OCI-LY7 (cell line): ENCODE results near the gene C11orf24. TPM values are rescaled to one million over a fixed set of nuclear protein-coding genes. Genes with fewer than 3 reads are reported as not detected.

Source experiments
- BruUV-seq: library from RNA; stranded (reverse); fragments of 400-500 nt; replicated peaks from 2 replicates; lab custom pipeline; 2021; lab: Mats Ljungman, UMichigan
- CTCF ChIA-PET: fragments of 300-600 bp; sonication (Branson Sonifier 250); formaldehyde crosslinking; loops from one replicate; lab custom pipeline; 2022; ENCODE audit warnings: antibody characterized with exemption; ENCODE audit not compliant: unreplicated experiment; lab: Charles Lee
- POLR2A ChIA-PET: fragments of 300-600 bp; sonication (Branson Sonifier 250); formaldehyde crosslinking; loops from one replicate; lab custom pipeline; 2022; ENCODE audit warnings: antibody characterized with exemption; lab: Charles Lee
- DNase-seq: peaks from one replicate; pipeline ENCODE4 v3.0.0-alpha.2; 2015; ENCODE audit warnings: low spot score
- H2AFZ ChIP-seq: fragments of 200-600 bp; sonication (generic), shearing (Covaris generic); 2 replicates; pipeline ENCODE4 v1.6.1; 2014; ENCODE audit warnings: mild to moderate bottlenecking, antibody characterized with exemption, low read length, moderate library complexity
- H3K27ac ChIP-seq: fragments of 200-600 bp; sonication (generic); 2 replicates; pipeline ENCODE4 v1.5.1; 2014; ENCODE audit warnings: mixed run types, low read depth, mild to moderate bottlenecking, moderate library complexity, low read length, inconsistent platforms; ENCODE audit not compliant: poor library complexity, severe bottlenecking
- H3K36me3 ChIP-seq: fragments of 200-600 bp; sonication (generic); 2 replicates; pipeline ENCODE4 v1.6.1; 2014; ENCODE audit warnings: mild to moderate bottlenecking, antibody characterized with exemption, low read length, moderate library complexity, mixed read lengths; ENCODE audit not compliant: insufficient read depth
- H3K4me1 ChIP-seq: fragments of 200-600 bp; sonication (generic); 2 replicates; pipeline ENCODE4 v1.5.1; 2014; ENCODE audit warnings: mild to moderate bottlenecking, low read length; ENCODE audit not compliant: insufficient read depth, poor library complexity, severe bottlenecking
- H3K4me2 ChIP-seq: fragments of 200-600 bp; sonication (generic); 2 replicates; pipeline ENCODE4 v1.6.1; 2014; ENCODE audit warnings: mild to moderate bottlenecking, low read length
- H3K4me3 ChIP-seq: fragments of 200-600 bp; sonication (generic); 2 replicates; pipeline ENCODE4 v1.5.1; 2014; ENCODE audit warnings: mild to moderate bottlenecking, low read depth, low read length; ENCODE audit not compliant: poor library complexity, severe bottlenecking
- H3K79me2 ChIP-seq: fragments of 200-600 bp; sonication (generic); 2 replicates; pipeline ENCODE4 v1.6.1; 2016; ENCODE audit warnings: low read depth, mild to moderate bottlenecking, low read length, moderate library complexity, mixed read lengths; ENCODE audit not compliant: insufficient read depth
- H3K9me2 ChIP-seq: fragments of 200-600 bp; sonication (generic); 2 replicates; pipeline ENCODE4 v1.6.1; 2016; ENCODE audit warnings: mild to moderate bottlenecking, low read length, mixed read lengths; ENCODE audit not compliant: insufficient read depth
- H3K9me3 ChIP-seq: fragments of 200-600 bp; sonication (generic); 2 replicates; pipeline ENCODE4 v1.6.1; 2014; ENCODE audit warnings: mild to moderate bottlenecking, mixed run types, low read length, mixed read lengths
- H4K20me1 ChIP-seq: fragments of 200-600 bp; sonication (generic); 2 replicates; pipeline ENCODE4 v1.6.1; 2014; ENCODE audit warnings: mild to moderate bottlenecking, antibody characterized with exemption, low read length, moderate library complexity, mixed read lengths; ENCODE audit not compliant: insufficient read depth
- CTCF ChIP-seq: fragments of 200-600 bp; sonication (generic); conservative IDR thresholded peaks from 2 replicates; pipeline ENCODE4 v1.5.1; 2014; ENCODE audit warnings: mild to moderate bottlenecking, antibody characterized with exemption, low read length, moderate library complexity, mixed read lengths
- EZH2phosphoT487 ChIP-seq: fragments of 200-600 bp; sonication (generic); IDR thresholded peaks from 2 replicates; pipeline ENCODE4 v1.6.1; 2018; ENCODE audit warnings: low read depth, borderline replicate concordance, mild to moderate bottlenecking, mixed run types, antibody characterized with exemption, low read length, moderate library complexity, mixed read lengths
- intact Hi-C: fragments of 100-400 bp; cut with micrococcal nuclease; formaldehyde crosslinking; loops from one replicate; pipeline ENCODE4 v1.10.0; 2022; ENCODE audit not compliant: unreplicated experiment
- total RNA-seq, 2 experiments: library from RNA; depleted of rRNA in 1 of 2; stranded (reverse); fragments of >200 nt in 1 of 2; shearing (Covaris generic) in 1 of 2; gene quantifications; 2 replicates each; pipeline ENCODE4 v1.2.3, GENCODE V29; 2014 to 2022

Gene C11orf24
- total RNA-seq, 2 experiments from 2014 or later, result 81.1 to 94.1 TPM

- intact Hi-C loops, result no loop called here
- no peak overlapping the region for H3K27ac ChIP-seq
- H3K36me3 ChIP-seq, result no peaks in the 10 kb centered on the region
- H3K9me2 ChIP-seq, result no peaks in the 10 kb centered on the region
- H3K4me2 ChIP-seq, result no peak overlapping the region
- no peaks in the 10 kb centered on the region for H3K9me3 ChIP-seq
- no peaks in the 10 kb centered on the region for H3K79me2 ChIP-seq
- ChIA-PET POLR2A (no interaction called here), CTCF (no interaction called here)
- BruUV-seq, result no TSS peak
- H2AFZ ChIP-seq, result no peak overlapping the region
- no peak overlapping the region for H3K4me3 ChIP-seq
- H3K4me1 ChIP-seq, result no peaks in the 10 kb centered on the region
- DNase-seq, result no peak
- H4K20me1 ChIP-seq, result no peaks in the 10 kb centered on the region
- TF ChIP-seq CTCF (no peak), EZH2phosphoT487 (no peak)
Observed at GRCh38 chr11:68315171-68315920, 43.6 kb upstream of the C11orf24 start.

- no peak overlapping the region for H3K4me3 ChIP-seq
- no peak overlapping the region for H3K27ac ChIP-seq
- ChIA-PET CTCF (no interaction called here), POLR2A (no interaction called here)
- H3K9me2 ChIP-seq, result no peaks in the 10 kb centered on the region
- no TSS peak for BruUV-seq
- no peak for TF ChIP-seq CTCF
- TF ChIP-seq EZH2phosphoT487, result no peak
- no peak overlapping the region for H3K4me2 ChIP-seq
- H3K4me1 ChIP-seq, result no peaks in the 10 kb centered on the region
- intact Hi-C loops, result no loop called here
- H3K9me3 ChIP-seq, result no peaks in the 10 kb centered on the region
- DNase-seq, result no peak
- no peak overlapping the region for H2AFZ ChIP-seq
- no peaks in the 10 kb centered on the region for H4K20me1 ChIP-seq
- H3K79me2 ChIP-seq, result no peaks in the 10 kb centered on the region
- H3K36me3 ChIP-seq, result no peaks in the 10 kb centered on the region
Observed at GRCh38 chr11:68314203-68315170, 42.7 kb upstream of the C11orf24 start.
